IMR-90 (cell line): ENCODE data around the gene HVCN1. TPM values are rescaled to one million over a fixed set of nuclear protein-coding genes. Genes with fewer than 3 reads are reported as not detected.

Experiments used
- ATAC-seq: fragments of 200-7000 bp; cut with Tn5 transposase; 2 replicates; pipeline ENCODE4 v1.9.1; 2020; ENCODE audit warnings: low read depth, mild to moderate bottlenecking, moderate library complexity
- BruUV-seq: library from RNA; stranded (reverse); fragments of 400-500 nt; replicated peaks from 2 replicates; lab custom pipeline; 2021; lab: Mats Ljungman, UMichigan
- CTCF ChIA-PET: fragments of 300-600 bp; formaldehyde crosslinking; extraction: SDS; loops from one replicate; lab custom pipeline; 2021; ENCODE audit warnings: antibody characterized with exemption; lab: Yijun Ruan, JAX
- POLR2A ChIA-PET: fragments of 300-600 bp; sonication (Branson Sonifier 250); formaldehyde crosslinking; loops from one replicate; lab custom pipeline; 2022; ENCODE audit warnings: antibody characterized with exemption; ENCODE audit not compliant: unreplicated experiment; lab: Charles Lee
- DNase-seq: peaks from one replicate; pipeline ENCODE4 v3.0.0; 2013
- H2AFZ ChIP-seq: replicated peaks from 2 replicates; pipeline ENCODE3; 2013; ENCODE audit warnings: low read length, mild to moderate bottlenecking; ENCODE audit not compliant: poor library complexity
- H2AK5ac ChIP-seq: 2 replicates; pipeline ENCODE4 v1.6.1; 2013; ENCODE audit warnings: low read depth, low read length, inconsistent platforms
- H2AK9ac ChIP-seq: replicated peaks from 2 replicates; pipeline ENCODE3; 2013; ENCODE audit warnings: mild to moderate bottlenecking, low read depth, low read length, moderate library complexity; ENCODE audit not compliant: poor library complexity
- H2BK120ac ChIP-seq: 2 replicates; pipeline ENCODE4 v1.6.1; 2013; ENCODE audit warnings: low read depth, low read length, inconsistent platforms
- H2BK15ac ChIP-seq: 3 replicates; pipeline ENCODE4 v1.6.1; 2013; ENCODE audit warnings: low read depth, low read length, inconsistent platforms
- H2BK20ac ChIP-seq: 2 replicates; pipeline ENCODE4 v1.6.1; 2013; ENCODE audit warnings: low read depth, mild to moderate bottlenecking, inconsistent platforms, low read length, moderate library complexity
- H2BK5ac ChIP-seq: 2 replicates; pipeline ENCODE4 v1.6.1; 2013; ENCODE audit warnings: mild to moderate bottlenecking, low read depth, low read length, inconsistent platforms; ENCODE audit not compliant: poor library complexity, severe bottlenecking
- H3K14ac ChIP-seq: replicated peaks from 2 replicates; pipeline ENCODE4 v1.6.1; 2013; ENCODE audit warnings: low read depth, low read length, inconsistent platforms
- H3K18ac ChIP-seq: 2 replicates; pipeline ENCODE4 v1.6.1; 2013; ENCODE audit warnings: low read depth, low read length, control low read depth
- H3K23ac ChIP-seq: 2 replicates; pipeline ENCODE4 v1.6.1; 2013; ENCODE audit warnings: low read depth, low read length, inconsistent platforms
- H3K27ac ChIP-seq: 2 replicates; pipeline ENCODE4 v1.5.1; 2013; ENCODE audit warnings: mild to moderate bottlenecking, control low read depth, low read length; ENCODE audit not compliant: insufficient read depth
- H3K27me3 ChIP-seq: 2 replicates; pipeline ENCODE4 v1.6.1; 2013; ENCODE audit warnings: low read length; ENCODE audit not compliant: control insufficient read depth, insufficient read depth
- H3K36me3 ChIP-seq: 2 replicates; pipeline ENCODE4 v1.6.1; 2013; ENCODE audit warnings: low read length, mixed read lengths; ENCODE audit not compliant: control insufficient read depth, insufficient read depth
- H3K4ac ChIP-seq: 2 replicates; pipeline ENCODE4 v1.6.1; 2013; ENCODE audit warnings: low read depth, low read length, inconsistent platforms
- H3K4me1 ChIP-seq: 2 replicates; pipeline ENCODE4 v1.6.1; 2013; ENCODE audit warnings: low read length, mixed read lengths; ENCODE audit not compliant: control insufficient read depth, insufficient read depth
- H3K4me2 ChIP-seq: 2 replicates; pipeline ENCODE4 v1.6.1; 2013; ENCODE audit warnings: low read depth, mild to moderate bottlenecking, control low read depth, low read length, moderate library complexity
- H3K4me3 ChIP-seq: 2 replicates; pipeline ENCODE4 v1.5.1; 2013; ENCODE audit warnings: low read depth, mild to moderate bottlenecking, control low read depth, low read length, moderate library complexity; ENCODE audit not compliant: insufficient read depth
- H3K56ac ChIP-seq: 2 replicates; pipeline ENCODE4 v1.6.1; 2013; ENCODE audit warnings: low read length, inconsistent platforms; ENCODE audit not compliant: insufficient read depth; ENCODE audit errors: extremely low read depth
- H3K79me1 ChIP-seq, 2 experiments: 2 replicates each; pipeline ENCODE4 v1.6.1; 2013; ENCODE audit warnings: low read length in 2 of 2, inconsistent platforms in 1 of 2, low read depth in 1 of 2
- H3K9ac ChIP-seq: 2 replicates; pipeline ENCODE4 v1.6.1; 2013; ENCODE audit warnings: low read depth, low read length, control low read depth
- H3K9me1 ChIP-seq: 2 replicates; pipeline ENCODE4 v1.6.1; 2013; ENCODE audit warnings: low read length, inconsistent platforms; ENCODE audit not compliant: insufficient read depth
- H3K9me3 ChIP-seq: 2 replicates; pipeline ENCODE4 v1.6.1; 2013; ENCODE audit warnings: low read length; ENCODE audit not compliant: control insufficient read depth, insufficient read depth
- H4K20me1 ChIP-seq: 2 replicates; pipeline ENCODE4 v1.6.1; 2013; ENCODE audit warnings: low read length, inconsistent platforms; ENCODE audit not compliant: insufficient read depth
- H4K5ac ChIP-seq: 2 replicates; pipeline ENCODE4 v1.6.1; 2013; ENCODE audit warnings: mild to moderate bottlenecking, low read depth, low read length, control low read depth
- H4K8ac ChIP-seq, 2 experiments: 2 replicates each; pipeline ENCODE4 v1.6.1; 2013; ENCODE audit warnings: low read depth in 2 of 2, low read length in 2 of 2, control low read depth in 1 of 2, inconsistent platforms in 1 of 2
- H4K91ac ChIP-seq: 2 replicates; pipeline ENCODE4 v1.6.1; 2013; ENCODE audit warnings: low read depth, low read length, inconsistent platforms; ENCODE audit not compliant: insufficient read depth
- BHLHE40 ChIP-seq: fragments of 150-350 bp; IDR thresholded peaks from 2 replicates; pipeline ENCODE4 v1.6.1; 2016; ENCODE audit warnings: mild to moderate bottlenecking, low read depth, low read length
- CEBPB ChIP-seq: IDR thresholded peaks from 2 replicates; pipeline ENCODE4 v1.6.1; 2012; ENCODE audit warnings: low read depth, low read length, improper control_type of control experiment
- CHD1 ChIP-seq: IDR thresholded peaks from 2 replicates; pipeline ENCODE4 v1.6.1; 2012; ENCODE audit warnings: low read depth, low read length, improper control_type of control experiment
- CTCF ChIP-seq: conservative IDR thresholded peaks from 2 replicates; pipeline ENCODE4 v1.5.1; 2012; ENCODE audit warnings: mild to moderate bottlenecking, low read depth, low read length, improper control_type of control experiment
- ELK1 ChIP-seq: fragments of 150-350 bp; IDR thresholded peaks from 2 replicates; pipeline ENCODE4 v1.6.1; 2016; ENCODE audit warnings: low read depth, mild to moderate bottlenecking, low read length, moderate library complexity, borderline replicate concordance
- FOS ChIP-seq: fragments of 150-350 bp; IDR thresholded peaks from 2 replicates; pipeline ENCODE4 v1.6.1; 2016; ENCODE audit warnings: low read depth, low read length
- MAFK ChIP-seq: IDR thresholded peaks from 2 replicates; pipeline ENCODE4 v1.6.1; 2012; ENCODE audit warnings: low read depth, low read length, improper control_type of control experiment
- MAZ ChIP-seq: IDR thresholded peaks from 2 replicates; pipeline ENCODE4 v1.6.1; 2012; ENCODE audit warnings: low read depth, mild to moderate bottlenecking, low read length, improper control_type of control experiment, moderate library complexity, borderline replicate concordance
- MXI1 ChIP-seq: IDR thresholded peaks from 2 replicates; pipeline ENCODE4 v1.6.1; 2012; ENCODE audit warnings: low read depth, mild to moderate bottlenecking, low read length, moderate library complexity, borderline replicate concordance
- NFE2L2 ChIP-seq: fragments of 150-350 bp; IDR thresholded peaks from 2 replicates; pipeline ENCODE4 v1.6.1; 2016; ENCODE audit warnings: low read depth, mild to moderate bottlenecking, low read length
- POLR2A ChIP-seq: IDR thresholded peaks from 2 replicates; pipeline ENCODE4 v1.6.1; 2012; ENCODE audit warnings: mild to moderate bottlenecking, low read depth, low read length
- RAD21 ChIP-seq: IDR thresholded peaks from 2 replicates; pipeline ENCODE4 v1.6.1; 2012; ENCODE audit warnings: low read length, improper control_type of control experiment
- RCOR1 ChIP-seq: IDR thresholded peaks from 2 replicates; pipeline ENCODE4 v1.6.1; 2012; ENCODE audit warnings: mild to moderate bottlenecking, low read length, improper control_type of control experiment; ENCODE audit not compliant: insufficient replicate concordance
- RFX5 ChIP-seq: IDR thresholded peaks from 2 replicates; pipeline ENCODE4 v1.8.0; 2012; ENCODE audit warnings: low read depth, mild to moderate bottlenecking, low read length, moderate library complexity
- SMC3 ChIP-seq: fragments of 150-350 bp; IDR thresholded peaks from 2 replicates; pipeline ENCODE4 v1.6.1; 2016; ENCODE audit warnings: low read depth, mild to moderate bottlenecking, antibody characterized with exemption, low read length, moderate library complexity
- USF2 ChIP-seq: fragments of 150-350 bp; IDR thresholded peaks from 2 replicates; pipeline ENCODE4 v1.6.1; 2017; ENCODE audit warnings: mild to moderate bottlenecking, antibody characterized with exemption, low read length, low read depth
- WGBS, 2 experiments: methylation state at CpG; one replicate each; pipeline versions ENCODE4 v1.1.5 to v1.1.7; 2013; ENCODE audit warnings: missing lambda C conversion rate in 2 of 2; ENCODE audit not compliant: insufficient read length in 1 of 2; ENCODE audit errors: extremely low coverage in 2 of 2; 5-methylcytosine and 5-hydroxymethylcytosine counted together
- dilution Hi-C: fragments of 300-500 bp; cut with HindIII; formaldehyde crosslinking; loops from one replicate; pipeline ENCODE4 v1.14.3; 2018; ENCODE audit warnings: low sequenced_read_pairs; ENCODE audit not compliant: unreplicated experiment
- in situ Hi-C: fragments of 300-500 bp; cut with MboI; formaldehyde crosslinking; loops from 3 replicates; pipeline ENCODE4 v1.14.3; 2019; ENCODE audit warnings: low sequenced_read_pairs, inconsistent platforms, mixed read lengths
- intact Hi-C: fragments of 100-400 bp; cut with micrococcal nuclease; formaldehyde crosslinking; loops from 2 replicates; pipeline ENCODE4 v1.10.0; 2022
- polyA plus RNA-seq, 3 experiments: library from polyadenylated mRNA; depleted of rRNA; stranded (reverse); fragments of >200 nt; gene quantifications; 2 replicates each; pipeline ENCODE4 v1.2.3, GENCODE V29; 2012; ENCODE audit warnings: low replicate concordance in 1 of 3
- total RNA-seq: library from RNA; depleted of rRNA; stranded (reverse); fragments of >200 nt; gene quantifications from 2 replicates; pipeline ENCODE4 v1.2.3, GENCODE V29; 2012

The HVCN1 gene
- total and polyA plus RNA-seq, 2 of the 4 experiments (the other 2 are of a cell fraction), result 1.9 to 2.0 TPM

- in situ Hi-C loops, result no loop called here
- no peaks in the 10 kb centered on the region for H3K9me3 ChIP-seq
- WGBS, 2 experiments, result no CpG with 5 or more reads among the region's 3 CpGs
- no peak overlapping the region for H3K27ac ChIP-seq
- no peak overlapping the region for H3K4me2 ChIP-seq
- no peak overlapping the region for H3K4me3 ChIP-seq
- no peak overlapping the region for H2AFZ ChIP-seq
- dilution Hi-C loops, result no loop called here
- no peak overlapping the region for H3K4ac ChIP-seq
- no peak overlapping the region for H3K9ac ChIP-seq
- no peak overlapping the region for H3K14ac ChIP-seq
- intact Hi-C loops, result no loop called here
- no peaks in the 10 kb centered on the region for H3K9me1 ChIP-seq
- ChIA-PET CTCF (no interaction called here), POLR2A (no interaction called here)
- H3K36me3 ChIP-seq, result no peaks in the 10 kb centered on the region
- H3K4me1 ChIP-seq, result no peaks in the 10 kb centered on the region
- no peak overlapping the region for H2BK20ac ChIP-seq
- H3K79me1 ChIP-seq, result no peaks in the 10 kb centered on the region
- no peak overlapping the region for H2BK15ac ChIP-seq
- no peak overlapping the region for H4K5ac ChIP-seq
- H4K20me1 ChIP-seq, result no peaks in the 10 kb centered on the region
- ATAC-seq (no peak), DNase-seq (no peak)
- no peak overlapping the region for H3K56ac ChIP-seq
- no peak overlapping the region for H2BK5ac ChIP-seq
- H3K23ac ChIP-seq, result no peak overlapping the region
- no peak for TF ChIP-seq BHLHE40
- TF ChIP-seq MAFK, result no peak
- TF ChIP-seq ELK1, result no peak
- no peak for TF ChIP-seq RFX5
- no peak for TF ChIP-seq CTCF
- TF ChIP-seq CEBPB, result no peak
- no peak for TF ChIP-seq NFE2L2
- no peak for TF ChIP-seq CHD1
- TF ChIP-seq RCOR1, result no peak
- TF ChIP-seq SMC3, result no peak
- no peak for TF ChIP-seq MXI1
- no peak for TF ChIP-seq RAD21
- TF ChIP-seq USF2, result no peak
- TF ChIP-seq FOS, result no peak
- no peak for TF ChIP-seq POLR2A
- TF ChIP-seq MAZ, result no peak
- BruUV-seq, result no TSS peak
- H4K91ac ChIP-seq, result no peak overlapping the region
- H2AK5ac ChIP-seq, result no peak overlapping the region
- H4K8ac ChIP-seq, result no peak overlapping the region
- no peak overlapping the region for H2BK120ac ChIP-seq
- H3K27me3 ChIP-seq, result peaks cover 1% of the 10 kb centered on the region; the same call in 1 of the 2 replicates
- no peak overlapping the region for H3K18ac ChIP-seq
- H2AK9ac ChIP-seq, result no peak overlapping the region
These were observed 30.0 kb downstream of the HVCN1 start for GRCh38 chr12:110658878-110659277.
